Glutamatergic neuron (in vitro differentiated cells): Measurements from ENCODE around the gene APOL1. TPM values are rescaled to one million over a fixed set of nuclear protein-coding genes. Genes with fewer than 3 reads are reported as not detected.

Experiments used
- DNase-seq: peaks from one replicate; pipeline ENCODE4 v3.0.0; 2022
- H3K27ac Mint-ChIP-seq: one replicate; pipeline ENCODE4 v1.8.0; 2020; ENCODE audit warnings: mild to moderate bottlenecking, mixed read lengths, inconsistent platforms; ENCODE audit not compliant: unreplicated experiment
- H3K27me3 Mint-ChIP-seq: one replicate; pipeline ENCODE4 v1.8.0; 2020; ENCODE audit warnings: mild to moderate bottlenecking, moderate library complexity, mixed read lengths, inconsistent platforms; ENCODE audit not compliant: unreplicated experiment
- H3K36me3 Mint-ChIP-seq: one replicate; pipeline ENCODE4 v1.8.0; 2020; ENCODE audit warnings: mild to moderate bottlenecking, mixed read lengths, inconsistent platforms; ENCODE audit not compliant: unreplicated experiment
- H3K4me1 Mint-ChIP-seq: one replicate; pipeline ENCODE4 v1.8.0; 2020; ENCODE audit warnings: mild to moderate bottlenecking, low read depth, mixed read lengths, inconsistent platforms; ENCODE audit not compliant: unreplicated experiment
- H3K4me3 Mint-ChIP-seq: one replicate; pipeline ENCODE4 v1.8.0; 2020; ENCODE audit warnings: mild to moderate bottlenecking, mixed read lengths, inconsistent platforms; ENCODE audit not compliant: unreplicated experiment
- H3K9me3 Mint-ChIP-seq: one replicate; pipeline ENCODE4 v1.8.0; 2020; ENCODE audit warnings: mild to moderate bottlenecking, moderate library complexity, mixed read lengths, inconsistent platforms; ENCODE audit not compliant: unreplicated experiment
- total RNA-seq: library from RNA; stranded (reverse); fragmentation: NEBNext Ultra II Directional; extraction: Animal tissue kit (Norgen Biotek cat#: 25700); gene quantifications from one replicate; pipeline ENCODE4 v1.2.1, GENCODE V29; 2021; ENCODE audit not compliant: unreplicated experiment
- TF ChIP-seq, protein P1 (sequence below): fragments of 200-600 bp; sonication (generic); IDR thresholded peaks from one replicate; pipeline ENCODE4 v1.5.0; 2021; ENCODE audit not compliant: partially characterized antibody, unreplicated experiment

The APOL1 gene
- total RNA-seq, 1 donor from 2014 or later = not detected

DNA sequence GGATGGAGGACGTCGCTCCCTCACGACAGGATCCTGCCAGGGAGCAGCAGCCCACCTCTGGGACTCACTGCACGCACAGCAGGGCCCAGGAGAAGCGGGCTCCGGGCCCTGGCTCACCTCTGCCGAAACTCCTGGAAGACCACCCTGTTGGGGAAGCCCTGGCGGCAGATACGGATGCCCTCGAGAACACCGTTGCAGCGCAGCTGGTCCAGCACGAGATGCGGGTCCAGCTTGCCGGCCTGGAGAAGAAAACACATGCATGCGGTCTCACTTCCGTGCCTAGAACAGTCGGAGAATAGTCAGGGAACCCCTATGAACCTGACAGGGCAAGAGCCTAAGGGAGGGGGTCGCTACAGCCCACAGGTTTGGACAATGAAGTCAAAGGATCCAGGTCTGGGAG lies 52.9 kb downstream of the APOL1 start:
- Mint-ChIP-seq H3K27me3 (peaks cover 5% of the 10 kb centered on the region), H3K36me3 (no peaks in the 10 kb centered on the region)

DNA sequence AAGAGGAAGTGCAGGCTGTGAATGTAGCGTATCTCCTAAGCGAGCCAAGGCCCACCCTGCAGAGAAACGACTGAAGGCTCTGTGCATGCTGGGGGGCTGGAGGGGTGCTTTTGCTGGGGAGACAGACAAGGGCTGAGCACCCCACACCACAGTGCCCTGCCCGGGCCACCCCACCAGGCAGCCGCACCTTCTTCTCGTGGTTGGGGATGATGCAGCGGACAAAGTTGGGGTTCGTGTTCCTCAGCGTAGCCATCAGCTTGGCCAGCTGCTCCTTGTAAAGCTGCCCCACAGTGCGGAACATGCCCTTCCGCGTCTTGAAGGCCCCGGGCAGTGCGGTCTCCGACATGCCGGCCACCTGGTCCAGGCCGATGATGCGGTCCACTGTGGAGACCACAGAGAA lies 53.3 kb downstream of the APOL1 start:
- no peaks in the 10 kb centered on the region for H3K9me3 Mint-ChIP-seq
- TF ChIP-seq, protein P1, sequence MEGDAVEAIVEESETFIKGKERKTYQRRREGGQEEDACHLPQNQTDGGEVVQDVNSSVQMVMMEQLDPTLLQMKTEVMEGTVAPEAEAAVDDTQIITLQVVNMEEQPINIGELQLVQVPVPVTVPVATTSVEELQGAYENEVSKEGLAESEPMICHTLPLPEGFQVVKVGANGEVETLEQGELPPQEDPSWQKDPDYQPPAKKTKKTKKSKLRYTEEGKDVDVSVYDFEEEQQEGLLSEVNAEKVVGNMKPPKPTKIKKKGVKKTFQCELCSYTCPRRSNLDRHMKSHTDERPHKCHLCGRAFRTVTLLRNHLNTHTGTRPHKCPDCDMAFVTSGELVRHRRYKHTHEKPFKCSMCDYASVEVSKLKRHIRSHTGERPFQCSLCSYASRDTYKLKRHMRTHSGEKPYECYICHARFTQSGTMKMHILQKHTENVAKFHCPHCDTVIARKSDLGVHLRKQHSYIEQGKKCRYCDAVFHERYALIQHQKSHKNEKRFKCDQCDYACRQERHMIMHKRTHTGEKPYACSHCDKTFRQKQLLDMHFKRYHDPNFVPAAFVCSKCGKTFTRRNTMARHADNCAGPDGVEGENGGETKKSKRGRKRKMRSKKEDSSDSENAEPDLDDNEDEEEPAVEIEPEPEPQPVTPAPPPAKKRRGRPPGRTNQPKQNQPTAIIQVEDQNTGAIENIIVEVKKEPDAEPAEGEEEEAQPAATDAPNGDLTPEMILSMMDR = no peak
- peaks cover 5% of the 10 kb centered on the region for H3K27me3 Mint-ChIP-seq
- no peaks in the 10 kb centered on the region for H3K4me1 Mint-ChIP-seq
- no peak overlapping the region for H3K27ac Mint-ChIP-seq
- no peak for DNase-seq
- no peak overlapping the region for H3K4me3 Mint-ChIP-seq
- H3K36me3 Mint-ChIP-seq = no peaks in the 10 kb centered on the region

More for the DNA sequence above, 52.9 kb downstream of the APOL1 start:
- Mint-ChIP-seq H3K9me3 (no peaks in the 10 kb centered on the region), H3K27ac (no peak overlapping the region), H3K4me1 (no peaks in the 10 kb centered on the region), H3K4me3 (no peak overlapping the region)
- no peak for DNase-seq
- TF ChIP-seq, protein P1 = no peak

DNA sequence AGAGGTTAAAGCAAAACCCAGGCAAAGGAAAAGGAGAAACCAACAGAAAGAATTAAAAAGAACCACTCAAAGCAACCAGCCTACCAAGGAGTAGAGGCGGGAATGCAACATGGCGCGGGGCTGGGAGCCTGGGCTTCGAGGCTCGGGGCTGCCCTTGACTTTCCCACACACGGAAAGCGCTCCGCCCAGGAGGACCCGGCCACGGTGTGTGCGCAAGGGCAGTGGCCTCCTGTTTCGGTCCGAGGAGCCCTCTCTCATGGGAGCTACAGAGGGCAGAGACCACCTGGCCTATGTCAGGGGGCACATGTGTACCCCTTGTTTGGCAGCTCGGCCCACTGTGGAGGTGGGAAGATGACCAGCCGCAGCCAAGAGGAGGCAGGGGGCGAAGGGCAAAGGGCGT lies 55.9 kb downstream of the APOL1 start:
- H3K4me3 Mint-ChIP-seq = no peak overlapping the region

DNA sequence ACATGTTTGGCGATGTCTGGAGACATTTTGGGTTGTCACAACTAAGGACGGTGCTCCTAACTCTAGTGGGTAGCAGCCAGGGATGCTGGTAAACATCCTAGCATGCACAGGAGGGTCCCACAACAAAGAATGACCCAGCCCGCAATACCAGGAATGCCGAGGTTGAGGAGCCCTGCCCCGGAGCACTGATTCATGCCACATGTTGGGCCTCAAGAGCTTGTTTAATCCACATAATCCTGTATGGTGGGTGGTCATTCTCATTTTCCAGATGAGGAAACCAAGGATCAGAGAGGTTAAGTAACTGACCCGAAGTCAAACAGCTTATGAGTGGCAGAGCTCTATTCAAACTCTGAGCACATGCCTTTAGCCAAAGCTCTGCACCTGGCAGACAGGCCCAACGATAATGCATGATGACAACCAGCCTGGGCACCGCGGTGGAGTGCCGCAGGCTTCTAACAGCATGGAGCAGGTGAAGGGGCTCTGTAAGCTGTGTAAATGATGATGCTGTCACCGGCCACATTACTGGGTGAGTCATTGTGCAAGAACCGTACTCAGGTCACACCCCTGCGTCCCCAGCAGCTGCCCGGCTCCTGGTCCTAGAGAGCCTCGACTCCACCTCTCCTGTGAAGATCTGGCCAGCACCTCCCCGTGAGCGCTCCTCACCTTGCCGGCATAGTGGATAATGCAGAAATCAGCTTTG lies 58.6 kb downstream of the APOL1 start:
- no peaks in the 10 kb centered on the region for H3K9me3 Mint-ChIP-seq
- no peak for DNase-seq
- H3K4me1 Mint-ChIP-seq = no peaks in the 10 kb centered on the region
- H3K36me3 Mint-ChIP-seq = no peaks in the 10 kb centered on the region
- no peak overlapping the region for H3K27ac Mint-ChIP-seq
- peaks cover 3% of the 10 kb centered on the region for H3K27me3 Mint-ChIP-seq
- TF ChIP-seq, protein P1 = no peak
- no peak overlapping the region for H3K4me3 Mint-ChIP-seq

More for the DNA sequence above, 55.9 kb downstream of the APOL1 start:
- no peaks in the 10 kb centered on the region for H3K4me1 Mint-ChIP-seq
- no peaks in the 10 kb centered on the region for H3K9me3 Mint-ChIP-seq
- peaks cover 3% of the 10 kb centered on the region for H3K27me3 Mint-ChIP-seq
- no peak for DNase-seq
- H3K27ac Mint-ChIP-seq = no peak overlapping the region
- TF ChIP-seq, protein P1 = no peak
- no peaks in the 10 kb centered on the region for H3K36me3 Mint-ChIP-seq

DNA sequence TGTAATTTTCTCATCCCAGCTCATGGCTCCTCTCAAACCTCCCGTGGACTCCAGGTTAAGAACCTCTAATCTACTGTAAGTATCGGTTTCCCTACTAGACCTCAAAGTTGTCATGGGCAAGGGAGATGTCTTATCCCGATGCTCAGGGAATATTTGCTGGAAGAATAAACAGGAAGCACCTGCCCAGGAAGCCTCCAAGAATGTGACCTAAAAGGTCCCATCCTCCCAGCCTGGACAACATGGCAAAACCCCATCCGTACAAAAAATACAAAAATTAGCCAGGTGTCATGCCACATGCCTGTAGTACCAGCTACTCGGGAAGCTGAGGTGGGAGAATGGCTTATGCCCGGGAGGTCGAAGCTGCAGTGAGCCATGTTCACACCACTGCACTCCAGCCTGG lies 62.4 kb downstream of the APOL1 start:
- no peak overlapping the region for H3K27ac Mint-ChIP-seq
- no peaks in the 10 kb centered on the region for H3K4me1 Mint-ChIP-seq
- no peak for DNase-seq
- TF ChIP-seq, protein P1 = no peak
- peaks cover 4% of the 10 kb centered on the region for H3K9me3 Mint-ChIP-seq
- no peaks in the 10 kb centered on the region for H3K36me3 Mint-ChIP-seq
- no peak overlapping the region for H3K4me3 Mint-ChIP-seq
- H3K27me3 Mint-ChIP-seq = no peaks in the 10 kb centered on the region
